ENCODE measurements around the gene CYB5A.

- TF ChIP-seq POLR2A (IDR thresholded peaks at IDR 0.05; ENCODE audit: low read length): no peak
- TF ChIP-seq GATA1 (IDR thresholded peaks at IDR 0.05; ENCODE audit: low read depth, low read length): no peak
These were observed 60.6 kb downstream of the CYB5A start for GRCh38 chr18:74230922-74231714.

All from erythroblast (primary cell).